Stimulated activated CD4-positive, alpha-beta T cell treated with anti-CD3 and anti-CD28 coated beads, TNF-alpha, amount 100 ng/mL, for 24 hours (primary cell): ENCODE results near the gene CALML4.
"Not testable (repeated sequence)": the region's sequence is repeated elsewhere in the genome, so short reads cannot be mapped to it uniquely, and the experiment has no call there.

Experiments used
- DNase-seq, 3 experiments: peaks; one replicate each; pipeline ENCODE4 v3.0.0-alpha.2; 2020; ENCODE audit warnings: low read depth in 3 of 3

Gene CALML4

DNA sequence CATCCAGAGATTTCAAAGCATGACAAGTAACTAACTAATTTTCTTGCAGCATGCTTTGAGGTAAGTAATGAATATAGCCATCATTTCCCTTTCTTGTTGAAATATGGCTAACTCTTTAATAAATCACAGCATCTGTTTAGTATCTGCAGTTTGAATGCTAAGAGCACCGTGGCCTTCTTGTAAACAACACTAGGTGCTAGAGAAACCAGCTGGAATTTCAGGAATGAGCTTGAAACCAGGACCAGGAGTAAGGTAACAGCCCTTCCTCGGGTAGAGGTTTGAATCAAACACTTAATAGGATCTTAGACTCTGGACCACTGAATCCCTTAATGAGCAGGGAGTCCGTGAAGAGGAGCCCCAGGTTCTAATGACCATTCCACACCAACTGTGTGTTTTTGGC lies 13.6 kb downstream of the CALML4 start:
- no peak for DNase-seq

DNA sequence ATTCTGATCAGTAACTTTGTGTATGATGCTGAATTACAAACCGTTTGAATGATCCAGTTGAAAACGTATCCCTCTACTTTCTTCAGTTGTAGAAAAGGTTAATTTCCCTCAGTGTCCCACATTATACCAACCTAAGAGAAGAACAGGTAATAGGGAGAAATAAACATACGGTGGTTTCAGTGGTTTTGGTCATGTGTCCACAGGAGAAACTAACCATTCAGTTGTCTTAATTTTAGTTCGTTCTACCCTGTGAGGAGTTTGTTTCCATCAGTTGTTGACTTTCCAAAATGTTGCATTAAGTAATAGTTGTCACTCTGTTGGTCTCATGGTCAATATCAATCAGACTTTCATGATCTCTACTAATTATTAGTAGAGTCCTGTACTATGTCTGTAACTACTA lies 15.1 kb downstream of the CALML4 start:
- no peak for DNase-seq

DNA sequence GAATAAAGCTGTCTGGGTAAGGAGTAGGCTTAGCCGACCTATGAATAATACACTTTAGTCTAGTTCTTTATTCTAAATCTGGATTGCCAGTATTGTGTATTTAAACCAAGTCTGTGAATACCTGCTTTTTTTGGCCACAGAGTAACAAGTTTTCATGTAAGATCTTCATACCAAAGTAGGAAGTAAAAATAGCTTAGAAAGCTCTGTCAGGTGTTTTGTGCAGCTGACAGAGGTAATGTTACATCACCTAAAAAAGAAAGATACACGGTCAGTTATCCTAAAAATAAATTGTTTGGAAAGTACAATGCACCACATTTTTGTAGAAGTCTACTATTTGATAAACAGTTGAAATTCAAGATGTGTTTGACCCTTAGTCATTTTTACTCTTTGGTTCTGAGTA lies 16.5 kb downstream of the CALML4 start:
- DNase-seq: no peak

DNA sequence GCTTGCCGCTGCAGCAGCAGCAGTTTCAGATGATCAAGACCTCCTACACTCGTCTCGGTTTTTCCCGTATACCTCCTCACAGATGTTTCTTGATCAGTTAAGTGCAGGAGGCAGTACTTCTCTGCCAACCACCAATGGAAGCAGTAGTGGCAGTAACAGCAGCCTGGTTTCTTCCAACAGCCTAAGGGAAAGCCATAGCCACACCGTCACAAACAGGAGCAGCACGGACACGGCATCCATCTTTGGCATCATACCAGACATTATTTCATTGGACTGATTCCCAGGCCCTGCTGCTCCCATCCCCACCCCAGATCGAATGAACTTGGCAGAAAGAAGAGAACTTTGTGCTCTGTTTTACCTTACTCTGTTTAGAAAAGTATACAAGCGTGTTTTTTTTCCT lies 17.6 kb downstream of the CALML4 start:
- DNase-seq: no peak

DNA sequence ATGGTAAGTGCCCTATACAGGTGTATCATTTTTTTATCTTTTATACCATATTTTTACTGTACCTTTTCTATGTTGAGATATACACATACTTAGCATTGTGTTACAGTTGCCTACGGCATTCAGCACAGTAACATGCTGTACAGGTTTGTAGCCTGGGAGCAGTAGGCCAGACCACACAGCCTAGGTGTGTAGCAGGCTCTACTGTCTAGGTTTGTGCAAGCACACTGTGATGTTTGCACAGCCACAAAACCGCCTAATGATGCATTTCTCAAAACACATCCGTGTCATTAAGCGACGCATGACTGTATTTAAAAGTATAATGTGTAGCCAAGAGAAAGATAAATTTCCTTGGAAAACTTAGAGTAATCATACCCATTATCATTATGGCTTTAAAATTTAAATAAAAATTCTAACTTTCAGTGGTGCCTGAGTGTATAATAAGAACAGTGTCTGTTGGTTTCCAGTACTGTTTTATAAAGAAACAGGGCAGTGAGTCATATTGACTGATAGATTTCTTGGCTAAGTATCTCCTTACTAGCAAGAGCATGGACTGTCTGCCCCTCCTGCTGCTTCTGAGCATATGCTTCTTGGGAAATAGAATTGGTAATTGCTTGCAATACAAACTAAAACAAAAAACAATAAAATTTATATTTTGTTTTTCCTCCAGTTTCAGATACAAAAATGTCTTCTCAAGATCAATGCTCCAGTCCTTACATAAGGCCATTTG lies 18.3 kb downstream of the CALML4 start:
- no peak for DNase-seq

DNA sequence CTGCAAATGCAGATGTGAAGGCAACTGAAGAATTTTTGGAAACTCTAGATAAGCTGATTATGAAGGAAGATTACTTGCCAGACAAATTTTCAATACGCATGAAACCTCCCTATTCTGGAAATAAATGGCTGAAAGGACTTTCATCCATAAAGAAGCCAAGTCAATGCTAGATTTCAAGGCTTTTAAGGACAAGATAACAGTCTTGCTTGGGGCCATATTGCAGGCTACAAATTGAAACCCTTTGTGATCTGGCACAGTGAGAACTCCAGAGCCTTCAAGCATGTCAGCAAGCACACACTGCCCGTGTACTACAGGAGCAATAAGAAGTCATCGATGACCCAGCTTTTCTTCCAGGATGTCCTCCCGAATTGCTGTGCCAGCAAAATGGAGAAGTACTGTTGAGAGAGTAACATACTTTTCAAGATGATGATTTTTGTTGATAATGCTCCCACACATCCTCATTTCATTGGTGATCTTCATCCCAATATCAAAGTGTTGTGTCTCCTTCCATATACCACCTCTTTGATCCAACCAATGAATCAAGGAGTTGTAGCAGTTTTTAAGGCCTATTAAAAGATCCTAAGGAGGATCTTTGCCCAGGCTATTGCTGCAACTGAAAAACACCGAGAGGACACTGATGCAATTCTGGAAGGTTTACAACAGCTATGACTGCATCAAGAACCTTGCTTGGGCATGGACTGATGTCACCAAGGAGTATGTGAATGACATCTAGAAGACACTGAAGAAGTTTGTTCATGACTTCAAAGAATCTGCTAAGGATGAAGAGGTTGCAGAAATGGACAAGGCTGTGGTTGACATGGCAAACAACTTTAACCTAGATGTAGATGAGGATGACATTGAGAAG lies 20.3 kb downstream of the CALML4 start:
- DNase-seq: no peak

DNA sequence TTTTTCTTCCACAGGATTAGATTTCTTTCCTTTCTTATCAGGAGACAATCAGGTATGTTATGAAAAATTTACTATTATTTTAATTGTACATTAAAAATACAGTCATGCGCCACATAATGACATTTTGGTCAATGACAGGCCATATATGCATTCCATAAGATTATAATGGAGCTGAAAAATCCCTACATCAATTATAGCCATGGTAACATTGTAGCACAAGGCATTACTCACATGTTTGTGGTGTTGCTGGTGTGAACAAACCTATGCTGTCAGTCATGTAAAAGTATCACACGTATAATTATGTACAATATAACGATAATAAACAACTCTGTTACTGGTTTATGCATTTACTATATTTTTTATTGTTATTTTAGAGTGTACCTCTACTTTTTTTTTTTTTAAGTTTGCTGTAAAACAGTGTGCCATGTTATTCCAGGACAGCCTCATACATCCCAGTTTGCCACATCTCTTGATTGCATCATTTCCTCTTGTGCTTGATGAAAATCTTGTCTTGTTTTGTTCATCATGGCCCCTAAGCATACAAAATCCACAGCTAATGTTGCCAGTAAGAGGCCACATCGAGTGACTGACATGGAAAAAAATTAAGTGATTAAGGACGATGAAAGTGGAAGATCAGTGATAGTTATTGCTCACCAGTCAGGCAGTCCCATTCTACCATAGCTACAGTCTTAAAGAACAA lies 21.4 kb downstream of the CALML4 start:
- DNase-seq: no peak

DNA sequence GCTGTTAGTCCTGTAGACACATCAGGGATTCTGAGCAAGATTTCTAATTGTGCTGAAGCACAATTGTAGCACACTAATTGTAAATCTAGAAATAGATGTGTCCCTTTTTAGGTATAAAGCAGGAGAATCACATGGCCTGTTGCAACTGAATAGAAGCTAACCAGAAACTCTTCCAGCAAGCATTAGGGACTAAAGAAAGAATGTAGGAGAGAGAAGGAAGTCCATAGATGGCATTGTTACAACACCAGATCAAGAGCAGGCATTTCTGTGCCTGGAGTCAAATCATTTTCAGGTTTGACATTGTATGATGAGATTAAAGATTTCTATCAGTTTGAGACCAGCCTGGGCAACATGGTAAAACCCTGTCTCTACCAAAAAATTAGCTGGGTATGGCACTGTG lies 27.4 kb downstream of the CALML4 start:
- no peak for DNase-seq

DNA sequence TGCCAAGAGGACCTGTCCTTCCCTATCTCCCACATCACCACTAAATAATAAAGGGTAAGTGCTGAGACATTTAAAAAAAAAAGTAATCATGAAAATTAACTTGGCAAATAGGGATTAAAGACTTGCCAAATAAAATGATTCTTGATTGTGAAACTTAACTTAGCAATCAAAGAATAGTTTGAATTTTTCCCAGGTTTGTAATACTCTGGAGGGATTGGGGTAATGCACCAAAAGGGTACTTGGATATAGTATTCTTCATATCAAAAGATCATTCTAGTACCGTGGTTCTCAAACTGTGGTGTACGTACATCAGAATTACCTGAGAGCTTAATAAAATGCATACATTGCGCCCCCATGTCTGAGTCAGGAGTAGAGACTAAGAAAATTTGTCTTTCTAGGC lies 28.5 kb downstream of the CALML4 start:
- no peak for DNase-seq

DNA sequence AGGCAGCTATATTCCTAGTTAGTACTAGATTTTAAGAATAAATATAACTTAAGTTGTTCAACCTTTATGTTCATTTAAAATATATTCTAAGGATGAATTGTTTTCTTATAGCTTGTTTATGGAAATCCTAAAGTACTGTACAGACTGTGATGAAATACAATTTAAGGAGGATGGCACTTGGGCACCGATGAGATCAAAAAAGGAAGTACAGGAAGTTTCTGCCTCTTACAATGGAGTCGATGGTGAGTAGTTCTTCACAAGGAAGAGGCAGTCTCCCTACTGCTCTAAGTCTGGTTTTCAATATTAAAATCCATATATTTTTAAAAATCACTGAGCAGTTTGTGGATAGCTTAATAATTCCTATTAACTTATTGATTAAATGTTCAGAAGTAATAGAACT lies 29.6 kb downstream of the CALML4 start:
- DNase-seq: no peak

DNA sequence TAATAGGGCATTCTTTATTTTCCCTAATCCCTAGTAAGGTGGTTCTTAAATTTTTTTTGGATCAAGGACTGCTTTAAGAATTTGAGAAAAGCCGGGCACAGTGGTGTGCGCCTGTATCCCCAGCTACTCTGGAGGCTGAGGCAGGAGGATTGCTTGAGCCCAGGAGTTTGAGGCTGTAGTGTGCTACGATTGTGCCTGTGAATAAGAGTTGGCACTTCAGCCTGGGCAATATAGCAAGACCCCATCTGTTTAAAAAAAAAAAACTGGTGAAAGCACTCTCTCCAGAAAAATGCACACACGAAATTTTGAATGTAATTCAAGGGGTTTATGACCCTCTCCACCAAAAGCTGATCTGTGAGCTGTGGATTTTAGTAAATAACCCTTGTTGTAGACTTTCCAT lies 32.0 kb downstream of the CALML4 start:
- no peak for DNase-seq

DNA sequence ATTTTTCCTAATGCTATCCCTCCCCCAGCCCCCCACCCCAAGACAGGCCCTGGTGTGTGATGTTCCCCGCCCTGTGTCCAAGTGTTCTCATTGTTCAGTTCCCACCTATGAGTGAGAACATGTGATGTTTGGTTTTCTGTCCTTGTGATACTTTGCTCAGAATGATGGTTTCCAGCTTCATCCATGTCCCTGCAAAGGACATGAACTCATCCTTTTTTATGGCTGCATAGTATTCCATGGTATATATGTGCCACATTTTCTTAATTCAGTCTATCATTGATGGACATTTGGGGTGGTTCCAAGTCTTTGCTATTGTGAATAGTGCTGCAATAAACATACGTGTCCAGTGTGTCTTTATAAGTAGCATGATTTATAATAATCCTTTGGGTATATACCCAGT lies 33.1 kb downstream of the CALML4 start:
- not testable (repeated sequence) for DNase-seq

DNA sequence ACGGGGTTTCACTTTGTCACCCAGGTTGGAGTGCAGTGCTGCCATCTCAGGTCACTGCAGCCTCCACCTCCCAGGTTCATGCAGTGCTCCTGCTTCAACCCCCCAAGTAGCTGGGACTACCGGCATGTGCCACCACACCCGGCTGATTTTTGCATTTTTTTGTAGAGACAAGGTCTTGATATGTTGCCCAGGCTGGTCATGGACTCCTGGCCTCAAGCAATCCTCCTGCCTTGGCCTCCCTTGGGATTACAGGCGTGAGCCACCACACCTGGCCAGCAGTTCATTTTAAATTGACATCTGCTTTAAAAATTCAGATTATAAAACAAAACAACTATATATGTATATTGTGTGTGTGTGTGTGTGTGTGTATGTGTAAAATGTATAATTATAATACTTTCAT lies 38.3 kb downstream of the CALML4 start:
- no peak for DNase-seq

DNA sequence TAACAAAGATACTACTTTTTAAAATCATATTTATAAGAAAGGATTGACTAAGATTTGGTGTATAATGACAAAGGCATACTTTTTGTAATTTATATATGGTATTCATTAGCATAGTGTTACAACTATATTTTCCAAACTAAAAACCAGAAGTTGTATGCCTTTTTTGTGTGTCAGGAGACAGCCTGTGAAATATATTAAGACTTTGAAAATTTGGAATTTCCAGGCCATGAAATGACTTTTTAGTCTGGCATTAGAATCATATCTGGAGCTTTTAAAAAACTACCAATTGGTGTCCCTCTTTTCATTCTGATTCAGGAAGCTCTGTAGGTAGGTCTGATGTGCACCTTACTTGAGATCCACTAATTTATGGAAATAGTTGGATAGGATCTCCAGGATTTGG lies 41.9 kb downstream of the CALML4 start:
- DNase-seq: no peak

DNA sequence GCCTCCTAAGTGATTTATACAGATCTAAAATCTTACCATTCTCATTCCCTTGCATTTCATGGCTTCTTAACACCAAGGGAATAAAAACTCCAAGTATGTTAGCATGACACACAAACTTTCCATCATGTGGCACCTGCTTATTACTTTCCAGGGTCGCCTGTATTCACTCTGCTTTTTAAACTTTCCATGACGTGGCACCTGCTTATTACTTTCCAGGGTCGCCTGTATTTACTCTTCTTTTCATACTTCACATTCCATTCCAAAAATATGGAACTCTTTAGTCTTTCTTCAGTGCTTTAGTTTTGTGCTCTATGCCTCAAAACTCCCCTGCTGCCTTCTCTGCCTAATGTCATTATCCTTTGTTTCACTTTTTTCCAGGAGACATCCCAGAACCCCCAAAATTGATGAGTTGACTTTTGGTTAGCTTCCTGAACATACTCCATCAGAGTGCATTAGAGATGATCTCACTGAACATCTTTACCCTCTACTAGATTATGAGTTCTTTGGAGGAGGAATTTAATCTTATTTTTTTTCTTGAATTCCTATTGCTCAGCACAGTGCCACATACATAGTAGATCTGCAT lies 47.0 kb downstream of the CALML4 start:
- DNase-seq: no peak

DNA sequence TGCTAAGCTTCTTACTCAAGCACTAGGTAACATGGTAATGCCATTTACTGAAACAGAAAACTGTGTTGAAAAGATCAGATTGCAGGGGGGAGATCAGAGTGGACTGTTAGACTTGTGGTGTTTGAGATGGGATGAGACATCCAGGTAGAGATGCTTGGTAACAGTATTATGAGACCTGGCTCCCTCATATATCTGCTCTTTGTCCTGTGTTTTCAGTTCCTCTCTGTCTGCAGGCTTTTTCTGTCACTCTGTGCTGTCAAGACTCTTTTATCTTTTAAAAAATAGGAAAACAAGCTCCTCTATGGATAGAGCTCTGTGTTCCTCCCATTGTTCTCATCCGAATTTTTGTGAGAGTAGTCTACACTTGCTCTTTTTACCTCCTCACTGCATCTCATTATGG lies 48.1 kb downstream of the CALML4 start:
- no peak for DNase-seq

DNA sequence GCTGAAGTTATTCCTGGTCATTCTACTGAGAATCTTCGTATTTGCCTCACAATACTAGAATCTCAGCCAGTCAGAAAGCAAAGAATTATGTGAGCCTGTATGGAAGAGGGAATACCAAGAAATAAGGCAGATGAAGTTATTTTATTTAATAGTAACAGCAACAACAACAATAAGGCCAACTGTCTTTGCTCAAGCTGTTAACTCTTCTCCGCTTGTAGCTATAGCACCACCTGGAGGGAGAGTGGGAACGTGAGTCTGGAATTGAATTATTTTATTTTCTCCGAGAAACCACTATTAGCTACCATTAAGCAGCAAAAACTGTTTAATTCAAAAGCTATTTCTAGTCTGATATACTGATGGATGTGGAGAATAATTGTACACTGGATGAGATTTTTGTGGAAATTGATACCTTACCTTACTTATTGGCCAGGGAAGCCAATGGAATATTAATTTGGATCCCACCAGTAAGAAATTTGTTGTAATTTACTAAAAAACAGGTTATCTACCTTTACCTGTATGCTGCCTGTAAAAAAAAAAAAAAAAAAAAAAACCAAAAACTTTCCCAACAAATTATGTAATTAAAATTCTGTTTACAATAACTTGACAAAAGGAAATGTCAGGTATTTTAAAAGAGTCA lies 50.1 kb downstream of the CALML4 start:
- peak in 1 of 3 experiments; percentile 4 for DNase-seq

DNA sequence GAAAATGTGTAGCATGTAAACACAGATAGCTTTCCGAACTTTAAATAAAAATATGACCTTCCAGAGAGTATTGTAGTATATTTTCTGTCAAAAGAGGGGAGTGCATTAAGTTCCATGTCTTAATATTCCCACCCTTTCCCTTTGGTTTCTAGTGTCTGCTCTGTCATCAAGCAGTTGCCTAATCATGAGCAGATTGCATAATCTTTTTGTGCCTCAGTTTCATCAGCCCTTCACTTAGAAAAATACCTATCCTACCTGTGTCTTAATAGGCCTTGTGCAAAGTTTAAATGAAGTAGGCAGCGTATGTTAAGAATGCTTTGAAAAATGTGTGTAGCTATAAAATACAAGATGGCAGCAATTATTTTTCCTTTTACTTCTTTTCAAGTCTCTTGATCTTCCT lies 52.8 kb downstream of the CALML4 start:
- no peak for DNase-seq

DNA sequence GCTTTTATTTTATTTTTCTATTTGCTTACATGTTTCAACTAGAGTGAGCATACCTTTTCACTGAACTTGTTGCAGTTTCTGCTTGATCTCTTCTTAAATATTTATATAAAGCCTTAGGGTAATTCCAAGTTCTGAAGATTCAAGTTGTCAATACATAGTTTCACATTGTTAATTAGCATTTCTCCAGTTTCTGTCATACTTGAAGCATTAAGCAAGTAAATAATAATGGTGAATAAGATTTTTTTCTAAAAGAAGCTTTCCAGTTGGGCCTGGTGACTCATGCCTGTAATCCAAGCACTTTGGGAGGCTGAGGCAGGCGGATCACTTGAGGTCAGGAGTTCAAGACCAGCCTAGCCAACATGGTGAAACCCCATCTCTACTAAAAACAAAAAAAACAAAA lies 53.9 kb downstream of the CALML4 start:
- DNase-seq: no peak

DNA sequence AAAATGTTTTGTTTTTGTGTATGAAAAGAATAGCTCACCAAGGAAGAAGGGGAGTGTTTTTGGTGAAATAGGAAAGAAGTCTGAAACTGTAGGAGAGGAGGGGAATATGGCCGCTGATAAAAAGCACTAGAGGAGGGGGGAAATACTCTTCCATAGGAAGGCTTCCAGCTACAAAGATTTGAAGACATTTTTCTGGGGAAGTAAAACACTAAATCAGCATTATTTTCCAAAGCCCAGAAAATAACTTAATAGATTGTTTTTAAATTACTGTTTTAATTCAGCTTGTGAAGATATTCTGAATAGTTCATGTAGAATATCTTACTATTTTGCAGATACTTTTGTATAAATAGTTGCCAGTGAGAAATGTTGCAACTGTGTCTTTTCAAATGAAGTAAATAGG lies 54.9 kb downstream of the CALML4 start:
- DNase-seq: no peak

DNA sequence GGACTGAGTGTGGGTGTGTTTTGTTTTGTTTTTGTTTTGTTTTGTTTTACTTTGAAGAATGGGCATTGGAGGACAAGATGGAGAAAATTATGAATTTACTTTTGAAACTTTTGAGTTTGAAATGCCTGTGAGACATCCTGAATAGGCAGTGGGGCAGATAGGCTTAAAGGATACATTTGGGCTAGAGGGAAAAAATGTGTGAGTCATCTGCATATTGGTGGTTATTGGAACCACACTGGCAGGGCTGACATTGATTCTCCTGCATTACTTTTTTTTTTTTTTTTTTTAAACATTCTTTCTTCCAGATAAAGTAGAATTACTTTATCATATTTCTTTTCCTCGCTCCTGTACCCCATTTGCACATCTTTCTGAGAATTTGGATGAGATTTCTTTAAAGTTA lies 56.1 kb downstream of the CALML4 start:
- no peak for DNase-seq

DNA sequence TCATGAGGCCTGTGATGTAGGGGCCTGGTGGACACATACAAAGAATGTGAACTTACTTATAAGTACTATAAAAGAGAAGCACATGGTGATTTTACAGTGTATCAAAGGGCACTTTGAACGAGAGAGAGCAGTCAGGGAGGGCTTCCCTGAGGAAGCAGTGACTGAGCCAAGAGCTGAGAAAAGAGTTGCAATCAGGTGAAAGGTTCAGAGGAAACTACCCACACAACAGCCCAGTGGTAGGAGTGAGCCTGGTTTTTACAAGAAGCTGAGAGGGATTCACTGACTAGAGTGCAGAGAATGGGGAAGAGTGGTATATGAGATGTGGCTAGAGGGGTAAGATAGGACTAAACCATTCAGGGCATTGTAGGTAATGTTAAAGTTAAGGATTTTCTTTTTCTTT lies 57.1 kb downstream of the CALML4 start:
- no peak for DNase-seq
